ENCODE data around the gene PRKAG2.

Gene PRKAG2

DNA sequence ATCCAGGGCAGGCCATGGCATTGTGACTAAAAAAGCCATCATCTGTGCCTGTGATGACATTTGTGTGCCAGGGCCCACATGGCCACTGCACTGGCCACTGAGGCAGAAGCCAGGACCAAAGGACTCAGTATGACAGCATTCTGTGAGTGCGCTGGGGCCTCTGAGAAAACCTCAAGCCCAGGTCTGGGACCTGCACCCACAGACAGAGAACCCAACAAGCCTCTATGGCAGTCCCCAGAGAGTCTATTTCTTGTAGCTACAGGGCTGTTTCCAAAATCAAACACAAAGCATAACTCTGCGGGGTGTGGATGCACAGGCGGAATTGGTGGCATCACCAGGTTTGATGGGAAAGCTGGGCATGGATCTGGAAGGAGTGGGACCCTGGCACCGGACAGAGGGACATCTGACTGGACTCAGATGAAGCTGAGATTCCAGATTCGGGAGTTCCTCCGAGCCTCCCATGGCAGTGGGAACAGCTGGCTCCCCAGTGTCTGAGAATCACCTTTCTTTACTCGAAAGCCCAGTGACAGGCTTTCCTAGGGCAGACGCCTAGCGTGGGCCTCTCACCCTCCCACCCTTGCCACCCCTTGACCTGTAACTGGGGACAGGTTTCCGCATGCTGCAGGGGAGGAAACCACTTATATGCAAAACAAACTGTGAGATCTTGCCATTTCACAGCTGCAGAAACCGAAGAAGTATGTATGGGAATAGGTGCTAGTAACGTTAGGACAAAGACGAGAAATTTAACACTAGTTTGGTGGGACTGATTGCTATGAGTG lies 286.7 kb downstream of the PRKAG2 start:
- no peak for DNase-seq (ENCODE audit: low read depth)

- DNase-seq (ENCODE audit: low read depth), result no peak
Observed at GRCh38 chr7:151588982-151589381, 287.9 kb downstream of the PRKAG2 start.

DNA sequence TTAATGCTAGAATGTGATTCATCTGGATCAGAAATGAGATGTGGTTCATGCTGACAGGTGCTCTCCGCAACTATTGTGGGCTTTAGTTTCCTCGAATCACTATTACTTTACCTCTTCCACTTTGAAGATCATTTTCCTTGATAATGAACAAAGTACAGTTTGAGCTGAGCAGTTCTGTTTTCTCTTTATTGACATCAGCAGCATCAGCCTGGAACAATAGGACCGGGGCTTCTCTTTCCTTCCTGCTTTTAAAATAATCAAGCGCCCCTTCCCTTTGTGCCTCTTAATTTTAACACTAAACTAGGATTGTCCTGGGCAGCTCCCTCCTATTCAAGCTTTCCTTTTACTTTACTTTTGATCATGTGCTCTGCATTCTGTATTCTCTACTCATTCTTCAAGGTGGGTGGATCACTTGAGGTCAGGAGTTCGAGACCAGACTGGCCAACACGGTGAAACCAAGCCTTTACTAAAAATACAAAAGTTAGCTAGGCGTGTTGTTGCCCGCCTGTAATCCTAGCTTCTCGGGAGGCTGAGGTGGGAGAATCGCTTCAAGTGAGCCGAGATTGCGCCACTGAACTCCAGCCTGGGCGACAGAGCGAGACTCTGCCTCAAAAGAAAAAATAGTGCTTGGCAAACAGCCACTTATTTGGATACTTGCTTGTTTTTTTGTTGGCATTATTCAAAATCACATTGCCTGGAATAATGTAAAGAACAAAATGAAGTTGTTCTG lies 290.2 kb downstream of the PRKAG2 start:
- no peak for DNase-seq (ENCODE audit: low read depth)

DNA sequence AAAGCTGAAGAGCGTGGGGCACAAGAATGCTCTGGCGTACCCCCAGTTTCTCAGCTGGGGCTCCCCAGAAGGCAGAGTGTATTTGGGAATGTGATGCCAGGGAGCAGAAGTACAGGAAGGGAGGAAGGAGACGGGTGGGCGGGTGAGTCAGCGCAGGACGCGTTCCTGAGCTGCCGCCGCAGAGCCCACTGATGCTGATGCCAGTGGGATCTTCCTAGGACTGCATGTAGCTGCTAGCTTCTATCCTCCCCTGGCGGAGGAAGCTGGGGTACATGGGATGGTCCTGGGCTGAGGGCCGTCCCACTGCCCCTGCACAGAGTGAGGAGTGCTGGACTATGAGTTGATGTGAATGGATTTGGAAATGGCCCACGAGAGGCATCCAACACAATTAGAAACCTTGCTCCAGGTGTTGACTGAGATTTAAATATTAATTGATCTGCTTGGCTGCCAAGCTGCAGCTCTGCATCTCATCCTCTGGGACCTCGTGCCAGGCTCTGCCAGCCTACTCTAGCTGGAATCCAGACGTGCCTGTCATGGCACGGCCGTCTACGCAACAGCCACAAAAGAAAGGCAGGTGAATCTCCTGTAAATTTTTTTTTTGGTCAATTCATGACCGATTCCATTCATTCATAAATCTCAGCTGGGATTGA lies 291.0 kb downstream of the PRKAG2 start:
- DNase-seq (ENCODE audit: low read depth), result no peak

GRCh38 chr7:151581741-151582140 lies 295.2 kb downstream of the PRKAG2 start:
- DNase-seq (ENCODE audit: low read depth), result no peak

DNA sequence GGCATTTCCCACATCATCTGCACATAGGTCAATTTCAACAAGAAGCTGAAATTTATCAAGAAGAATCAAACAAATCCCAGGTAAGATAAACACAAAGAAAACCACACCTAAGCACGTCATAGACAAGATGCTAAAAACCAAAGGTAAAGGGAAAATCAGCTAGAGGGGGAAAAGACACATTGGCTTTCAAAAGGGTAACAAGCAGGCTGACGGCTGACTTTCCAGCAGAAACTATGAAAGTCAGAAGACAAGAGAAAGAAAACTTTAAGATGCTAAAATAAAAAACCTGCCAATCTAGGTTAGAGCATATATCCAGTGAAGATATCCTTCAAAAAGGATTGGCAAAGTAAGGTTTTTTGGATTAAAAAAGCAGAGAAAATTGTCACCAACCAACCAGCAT lies 297.3 kb downstream of the PRKAG2 start:
- DNase-seq (ENCODE audit: low read depth), result no peak

GRCh38 chr7:151575410-151575809 lies 301.5 kb downstream of the PRKAG2 start:
- no peak for DNase-seq (ENCODE audit: low read depth)

GRCh38 chr7:151573046-151573445 lies 303.9 kb downstream of the PRKAG2 start:
- peak; percentile 40 for DNase-seq (ENCODE audit: low read depth)

DNA sequence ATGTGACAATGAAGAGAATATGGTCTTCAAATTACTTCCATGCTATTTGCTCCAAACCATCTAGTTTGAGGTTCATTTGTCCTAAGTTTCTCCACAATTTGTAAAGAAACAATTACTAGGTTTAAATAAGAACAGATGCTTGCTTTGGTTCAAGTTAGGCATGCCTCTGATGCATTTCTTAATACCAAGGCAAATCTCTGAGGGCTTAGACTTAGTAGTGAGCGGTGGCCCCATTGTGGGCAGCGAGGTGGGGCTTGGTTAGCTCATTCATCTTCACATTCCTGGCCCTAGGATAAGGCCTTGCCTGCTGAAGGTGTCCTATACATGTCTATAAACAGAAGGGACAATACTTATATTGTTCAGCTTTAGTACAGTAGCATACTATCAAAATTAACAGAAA lies 304.8 kb downstream of the PRKAG2 start:
- DNase-seq (ENCODE audit: low read depth), result no peak

DNA sequence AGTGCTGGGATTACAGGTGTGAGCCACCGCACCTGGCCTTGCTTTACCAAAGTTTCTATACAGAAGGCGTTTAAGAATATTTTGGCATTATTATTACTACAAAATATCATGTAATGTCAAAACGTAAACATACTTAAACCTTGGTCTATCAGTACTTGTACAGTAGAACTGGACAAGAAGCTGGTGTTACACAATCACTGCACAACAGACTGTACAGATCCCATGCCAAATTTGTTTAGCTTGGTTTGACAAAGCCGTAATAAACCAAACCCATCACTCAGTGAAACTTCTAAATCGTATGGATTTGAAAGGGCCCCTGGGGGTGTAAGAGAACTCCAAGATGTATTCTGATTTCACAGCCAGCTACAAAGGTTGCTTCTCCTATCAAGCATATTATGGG lies 305.4 kb downstream of the PRKAG2 start:
- no peak for DNase-seq (ENCODE audit: low read depth)

DNA sequence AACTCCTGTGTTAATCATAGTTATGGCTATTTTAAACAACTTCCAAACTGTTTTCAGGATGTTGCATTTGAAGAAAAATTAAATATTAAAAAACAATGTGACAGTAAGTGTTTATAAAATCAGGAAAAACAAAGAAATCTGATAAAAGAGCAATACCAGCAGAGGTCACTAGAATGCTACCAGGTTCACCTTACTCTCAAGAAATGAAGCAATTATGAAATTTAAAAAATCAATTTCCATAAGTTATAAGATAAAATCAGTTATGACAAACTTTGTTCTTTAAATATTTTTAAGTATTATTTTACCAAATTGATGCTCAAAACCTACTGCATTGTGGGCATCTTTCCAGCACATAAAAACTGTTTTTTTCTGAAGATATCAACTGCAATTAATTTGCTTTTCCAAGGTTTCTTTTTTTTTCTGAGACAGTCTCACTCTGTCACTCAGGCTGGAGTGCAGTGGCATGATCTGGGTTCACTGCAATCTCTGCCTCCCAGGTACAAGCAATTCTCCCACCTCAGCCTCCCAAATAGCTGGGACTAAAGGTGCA lies 306.5 kb downstream of the PRKAG2 start:
- DNase-seq (ENCODE audit: low read depth), result no peak

GRCh38 chr7:151568956-151569940 lies 307.7 kb downstream of the PRKAG2 start:
- no peak for DNase-seq (ENCODE audit: low read depth)

GRCh38 chr7:151566897-151567320 lies 310.0 kb downstream of the PRKAG2 start:
- peak; percentile 61 for DNase-seq (ENCODE audit: low read depth)

- DNase-seq (ENCODE audit: low read depth), result peak; percentile 17
Observed at GRCh38 chr7:151565541-151565940, 311.4 kb downstream of the PRKAG2 start.

GRCh38 chr7:151560243-151560642 lies 316.7 kb downstream of the PRKAG2 start:
- DNase-seq (ENCODE audit: low read depth), result no peak

DNA sequence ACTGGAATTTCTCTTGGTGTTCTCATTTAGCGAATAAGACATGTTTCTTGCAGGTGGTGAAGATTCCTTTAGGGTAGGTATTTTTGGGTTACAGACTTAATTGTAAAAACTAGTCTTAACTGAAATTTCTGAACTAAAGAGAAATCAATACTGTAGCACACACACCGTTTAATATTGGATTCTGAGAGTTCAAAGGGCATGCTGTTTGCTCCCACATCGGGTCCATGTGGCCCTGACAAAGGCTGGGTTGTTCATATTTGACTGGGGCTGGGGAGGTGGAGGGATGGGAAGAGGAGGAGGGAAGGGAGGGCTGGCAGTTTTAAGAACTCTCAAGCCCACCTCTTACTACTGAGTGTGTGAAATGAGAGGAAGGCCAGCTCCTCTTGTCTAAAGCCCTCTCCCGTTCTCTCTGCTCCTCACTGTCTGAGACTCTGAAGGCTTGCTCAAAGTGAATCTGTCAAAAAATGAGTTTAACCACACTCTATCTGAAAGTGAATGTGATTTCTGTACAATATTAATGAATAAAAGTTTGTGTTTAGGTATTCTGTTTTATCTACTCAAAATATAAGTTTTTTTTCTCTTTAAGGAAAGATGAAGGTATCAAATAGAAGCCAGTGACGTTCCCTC lies 317.2 kb downstream of the PRKAG2 start:
- no peak for DNase-seq (ENCODE audit: low read depth)

DNA sequence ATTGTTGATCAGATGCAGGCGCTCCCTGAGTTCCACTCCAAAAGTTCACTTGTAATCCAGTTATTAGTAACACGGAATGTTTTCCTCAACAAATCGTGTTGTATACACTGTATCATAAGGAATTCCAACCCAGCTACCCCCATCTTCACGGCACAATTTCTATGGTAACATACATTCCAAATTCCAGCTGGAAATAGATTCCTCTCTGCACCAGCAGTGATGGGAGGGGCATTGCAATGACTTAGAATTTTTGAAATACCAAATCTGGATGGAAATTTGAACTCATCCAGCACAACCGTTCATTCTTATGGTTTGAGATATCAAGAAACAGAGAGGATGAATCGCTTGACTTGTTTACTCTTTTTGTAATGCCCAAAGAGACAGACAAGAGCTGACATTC lies 318.3 kb downstream of the PRKAG2 start:
- no peak for DNase-seq (ENCODE audit: low read depth)

- DNase-seq (ENCODE audit: low read depth), result no peak
Observed at GRCh38 chr7:151556592-151556991, 320.3 kb downstream of the PRKAG2 start.

DNA sequence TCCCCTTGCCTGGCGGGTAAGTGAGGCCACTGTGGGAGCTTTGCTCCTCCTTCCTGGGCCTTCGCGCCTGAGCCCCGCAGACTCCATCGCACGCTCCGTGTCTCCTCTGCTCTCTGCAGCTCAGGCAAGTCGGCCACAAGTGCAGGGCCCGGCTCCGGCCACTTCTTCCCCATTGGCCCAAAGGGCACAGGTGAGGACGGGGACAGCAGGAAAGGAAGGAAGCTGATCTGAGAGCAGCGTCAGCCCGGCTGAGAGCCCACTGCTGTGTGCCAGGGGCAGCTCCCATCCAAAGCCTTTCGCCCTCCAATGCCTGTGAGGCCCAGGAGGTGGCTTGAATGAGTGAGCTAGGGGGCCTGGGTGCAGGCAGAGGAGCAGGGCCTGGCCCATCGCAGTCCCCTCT lies 323.6 kb downstream of the PRKAG2 start:
- DNase-seq (ENCODE audit: low read depth), result no peak

- DNase-seq (ENCODE audit: low read depth), result no peak
Observed at GRCh38 chr7:151552352-151553028, 324.4 kb downstream of the PRKAG2 start.

All from GM04504 (cell line).